Mucosa of gallbladder (tissue), 1 donor: ENCODE measurements around the gene ADAM21. TPM values are rescaled to one million over a fixed set of nuclear protein-coding genes. Genes with fewer than 3 reads are reported as not detected.
"Not testable (repeated sequence)": the region's sequence is repeated elsewhere in the genome, so short reads cannot be mapped to it uniquely, and the experiment has no call there.

Experiments
- DNase-seq: peaks from one replicate; pipeline ENCODE4 v3.0.0-alpha.2; 2020; ENCODE audit warnings: low spot score
- total RNA-seq: library from RNA; stranded (reverse); gene quantifications from one replicate; pipeline ENCODE4 v1.2.1, GENCODE V29; 2021
- donor health status: DM: no; HTN: no; CAD: no.

The ADAM21 gene
- total RNA-seq, 1 donor from 2014 or later, result 0.40 TPM

GRCh38 chr14:70477356-70478105 lies 25.6 kb downstream of the ADAM21 start:
- not testable (repeated sequence) for DNase-seq

DNA sequence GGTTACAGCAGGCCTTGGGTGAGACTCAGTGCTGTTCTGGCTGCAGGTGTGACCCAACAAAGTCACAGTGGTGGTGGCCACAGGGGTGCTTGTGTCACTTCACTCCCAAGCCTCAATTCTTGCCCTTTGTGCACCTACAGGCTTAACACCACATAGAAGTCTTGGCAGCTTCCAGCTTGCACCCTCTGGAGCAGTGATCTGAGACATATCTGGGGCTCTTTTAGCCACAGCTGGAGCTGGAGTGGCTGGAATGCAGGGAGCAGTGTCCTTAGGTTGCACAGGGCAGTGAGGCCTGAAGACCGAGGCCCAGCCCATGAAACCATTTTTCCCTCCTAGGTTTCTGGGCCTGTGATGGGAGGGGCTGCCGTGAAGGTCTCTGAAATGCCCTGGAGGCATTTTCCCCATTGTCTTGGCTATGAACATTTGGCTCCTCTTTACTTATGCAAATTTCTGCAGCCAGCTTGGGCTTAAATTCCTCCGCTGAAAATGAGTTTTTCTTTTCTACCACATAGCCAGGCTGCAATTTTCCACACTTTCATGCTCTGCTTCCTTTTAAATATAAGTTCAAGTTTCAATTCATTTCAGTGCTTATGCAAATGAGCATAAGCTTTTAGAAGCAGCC lies 37.7 kb downstream of the ADAM21 start:
- DNase-seq, result no peak

GRCh38 chr14:70498191-70498590 lies 46.2 kb downstream of the ADAM21 start:
- DNase-seq, result no peak

Other genes starting within 250 kb of the ADAM21 start
- 61.4 TPM for gene COX16, start 92.5 kb upstream of the ADAM21 start, total RNA-seq
- 64.2 TPM for gene SYNJ2BP, start 35.1 kb upstream of the ADAM21 start, total RNA-seq
- 0.60 TPM for gene ADAM20, start 82.8 kb downstream of the ADAM21 start, total RNA-seq
- 24.2 TPM for gene MED6, start 148.5 kb downstream of the ADAM21 start, total RNA-seq
- 8.1 TPM for gene TTC9, start 189.7 kb downstream of the ADAM21 start, total RNA-seq